ENCODE measurements around the gene C15orf61.
A peak's percentile ranks its signal among the peaks of the same experiment; 100 is the strongest.

Gene C15orf61

GRCh38 chr15:67521029-67521782 lies at the start of gene C15orf61:
Gene C15orf61 (plus strand): TSS chr15:67521131. CDS start chr15:67521249, 118 bp downstream.
- DNase-seq: peak; percentile 90

DNA sequence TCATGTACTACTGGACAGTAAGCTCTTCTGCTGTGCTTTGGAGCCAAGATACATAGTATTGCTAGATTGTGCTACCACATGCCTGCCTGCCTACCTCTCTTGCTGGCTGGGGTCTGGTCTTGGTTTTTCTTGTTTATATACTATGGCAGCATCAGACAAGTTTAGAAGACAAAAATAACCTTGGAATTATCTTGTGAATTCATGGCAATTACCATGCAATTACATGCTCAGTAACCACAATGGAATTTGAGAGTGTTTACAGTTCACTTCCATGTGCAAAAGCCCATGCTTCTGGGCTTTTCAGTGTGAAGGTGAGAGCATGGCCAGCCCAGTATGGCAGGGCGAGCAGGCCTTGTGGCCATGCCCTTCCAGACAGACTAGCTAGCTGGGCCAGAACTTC lies 48.0 kb upstream of the C15orf61 start:
- DNase-seq: no peak

DNA sequence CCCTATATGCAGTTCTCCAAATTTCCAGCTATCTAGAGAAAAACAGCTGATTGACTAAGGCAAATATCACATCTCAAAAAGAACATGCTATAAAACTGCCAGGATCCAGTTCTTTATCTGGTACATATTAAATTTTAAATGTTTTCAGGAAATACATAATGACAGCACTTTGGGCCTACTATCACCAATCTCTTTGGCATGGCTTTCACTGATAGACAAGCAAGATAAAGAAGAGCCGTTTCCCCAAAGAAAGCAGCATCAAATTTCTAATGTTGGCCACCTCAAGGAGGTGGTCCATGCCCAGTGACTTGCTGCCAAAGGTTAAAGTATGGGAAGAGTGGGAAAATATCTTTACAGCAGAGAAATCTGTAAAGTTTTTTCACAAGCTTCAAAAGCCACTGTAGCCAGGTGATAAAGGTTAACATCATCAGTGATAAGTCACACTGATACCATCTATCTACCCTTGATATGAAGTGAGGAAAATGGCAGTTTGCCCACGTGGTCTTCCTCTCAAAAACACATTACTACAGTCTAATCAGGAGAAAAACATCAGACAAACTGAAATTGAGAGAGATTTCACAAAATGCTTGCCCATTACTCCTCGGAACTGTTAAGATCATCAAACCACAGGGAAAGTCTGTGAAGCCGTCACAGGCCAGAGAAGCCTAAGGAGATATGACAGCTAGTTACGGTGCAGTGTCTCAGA lies 46.4 kb upstream of the C15orf61 start:
- no peak for DNase-seq

- DNase-seq: no peak
Measured at GRCh38 chr15:67479781-67480505, 41.0 kb upstream of the C15orf61 start.

- DNase-seq: no peak
Measured at GRCh38 chr15:67480741-67481140, 40.2 kb upstream of the C15orf61 start.

GRCh38 chr15:67481680-67482079 lies 39.3 kb upstream of the C15orf61 start:
- no peak for DNase-seq

DNA sequence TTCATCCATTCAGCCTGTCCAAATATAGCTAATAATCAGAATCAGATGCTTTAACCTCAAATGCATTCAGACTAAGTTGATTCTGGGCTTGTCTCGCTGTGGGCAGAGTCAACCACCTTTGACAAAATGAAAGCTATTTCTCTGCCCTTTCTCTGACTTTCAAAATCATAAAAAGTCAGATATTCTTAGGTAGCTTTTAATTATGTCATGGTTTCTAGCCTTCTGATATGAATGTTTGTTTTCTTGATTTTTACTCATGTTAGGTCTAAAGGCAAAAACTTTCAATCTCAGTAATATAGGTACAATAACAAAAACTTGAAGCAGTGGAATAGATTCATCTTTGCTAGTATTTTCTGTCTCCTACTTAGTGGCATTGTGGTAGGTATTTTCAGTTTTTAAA lies 25.3 kb upstream of the C15orf61 start:
- no peak for DNase-seq

DNA sequence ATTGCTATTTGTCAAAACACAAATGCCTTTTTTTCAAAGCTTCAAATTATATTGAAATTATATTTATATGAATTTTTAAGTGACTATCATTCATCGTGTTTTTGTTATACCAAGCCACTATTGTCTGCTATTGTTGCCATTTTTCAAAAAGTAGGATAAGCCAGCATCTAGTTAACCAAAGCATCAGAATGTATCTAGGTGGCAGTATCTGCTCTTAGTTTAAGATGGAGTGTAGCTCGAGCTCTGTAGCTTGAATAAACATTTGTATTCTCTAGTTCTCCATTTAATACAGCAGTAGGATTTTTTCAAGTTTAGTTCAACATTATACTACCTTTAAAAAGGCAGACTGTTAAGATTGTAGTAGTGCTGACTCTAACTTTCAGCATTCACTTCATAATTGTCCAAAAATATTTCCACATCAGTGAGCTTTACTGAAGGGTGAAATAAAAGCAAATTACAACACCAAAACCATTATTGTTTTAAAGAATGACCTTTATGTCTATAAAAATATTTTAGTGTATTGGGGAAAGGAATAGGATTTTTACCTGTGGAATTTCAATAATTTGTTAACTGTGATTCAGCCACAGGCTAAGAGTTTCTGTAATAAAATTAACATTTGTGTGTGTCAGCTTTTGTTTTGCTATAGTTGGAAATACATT lies 19.6 kb upstream of the C15orf61 start:
- DNase-seq: no peak

DNA sequence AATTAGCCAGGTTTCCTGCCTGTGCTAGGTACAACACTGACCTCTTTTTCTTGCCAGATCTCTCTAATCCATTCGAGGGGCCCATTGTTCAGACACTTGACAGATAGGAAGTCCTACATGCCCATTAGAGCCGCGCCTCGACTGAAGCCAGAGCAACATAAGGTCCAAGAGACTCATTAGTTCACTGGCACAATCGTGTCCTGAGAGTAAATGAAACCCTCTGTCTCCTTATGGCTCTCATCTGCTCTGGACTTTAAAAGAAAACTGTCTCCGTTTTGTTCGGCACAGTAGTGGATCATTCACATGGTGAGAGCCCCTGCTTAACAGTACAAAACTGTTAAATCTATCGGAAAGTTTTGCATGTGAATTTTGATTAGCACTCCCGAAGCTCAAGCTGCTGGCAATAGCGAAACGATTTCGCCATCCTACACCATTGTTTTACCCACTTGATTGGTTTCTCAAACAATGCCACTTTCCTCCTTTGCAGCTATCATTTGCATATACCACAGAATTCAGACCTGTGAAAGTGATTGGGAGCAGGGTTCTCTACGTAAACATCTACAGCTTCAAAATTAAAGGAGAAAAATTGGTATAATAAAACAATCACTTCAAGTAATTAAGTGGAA lies 19.0 kb upstream of the C15orf61 start:
- DNase-seq: no peak

GRCh38 chr15:67504056-67504455 lies 16.9 kb upstream of the C15orf61 start:
- DNase-seq: no peak

DNA sequence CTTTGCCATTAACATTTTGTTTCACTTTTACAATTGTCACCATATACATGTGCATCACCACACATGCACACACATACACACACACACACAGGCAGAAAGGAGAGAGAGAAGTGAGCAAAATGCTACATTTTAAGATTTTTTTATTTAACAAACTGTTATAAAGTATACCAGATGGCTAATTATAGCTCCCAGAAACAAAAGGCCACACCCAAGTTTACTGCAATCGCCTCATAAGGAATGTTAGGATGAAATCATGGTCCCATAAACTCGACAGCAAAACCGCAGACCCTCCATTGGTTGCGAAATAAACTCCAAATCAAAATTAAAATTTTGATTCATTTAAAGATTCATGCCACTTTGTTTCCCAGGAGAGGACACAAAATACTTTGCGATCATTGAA lies 16.1 kb upstream of the C15orf61 start:
- no peak for DNase-seq

DNA sequence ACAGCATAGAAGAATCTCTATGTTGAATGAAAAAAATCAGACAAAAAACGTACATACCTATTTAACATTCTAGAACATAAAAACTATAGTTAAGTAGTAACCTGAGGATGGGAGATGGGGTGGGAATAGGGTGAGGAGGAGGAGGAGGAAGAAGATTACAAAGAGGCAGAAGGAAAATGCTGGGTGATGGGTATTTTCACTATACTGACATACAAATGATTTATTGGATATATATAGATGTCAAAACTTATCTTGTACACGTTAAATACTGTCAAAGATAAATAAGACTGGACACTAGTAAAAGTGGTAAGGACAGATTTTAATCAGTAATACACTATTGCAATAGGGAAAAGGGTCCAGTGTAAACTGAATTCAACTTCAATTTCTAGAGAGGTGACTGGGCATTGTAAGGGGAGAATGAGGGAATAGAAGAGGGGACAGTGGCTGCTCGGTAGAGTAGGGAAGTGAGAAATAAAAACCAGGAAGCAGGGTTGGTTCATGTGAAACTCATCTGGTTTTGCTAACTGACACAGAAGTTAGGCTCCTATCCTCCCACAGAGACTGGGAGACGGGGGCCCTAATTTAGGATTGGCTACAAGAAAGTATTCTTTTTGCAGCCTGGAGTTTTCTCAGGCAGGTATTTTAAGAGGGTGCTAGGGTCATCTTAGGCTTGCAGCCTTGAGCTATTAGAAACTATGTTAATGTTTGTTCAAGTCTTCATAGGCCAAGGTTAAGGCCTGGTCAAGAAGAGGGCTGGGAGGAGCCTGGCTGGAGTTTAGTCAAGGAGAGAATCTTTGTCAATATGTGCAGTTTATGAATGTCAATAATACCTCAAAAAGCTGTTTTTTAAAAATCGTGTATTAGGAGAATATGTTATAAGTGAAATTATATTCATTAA lies 15.0 kb upstream of the C15orf61 start:
- DNase-seq: no peak

GRCh38 chr15:67506775-67507747 lies 13.9 kb upstream of the C15orf61 start:
- no peak for DNase-seq

DNA sequence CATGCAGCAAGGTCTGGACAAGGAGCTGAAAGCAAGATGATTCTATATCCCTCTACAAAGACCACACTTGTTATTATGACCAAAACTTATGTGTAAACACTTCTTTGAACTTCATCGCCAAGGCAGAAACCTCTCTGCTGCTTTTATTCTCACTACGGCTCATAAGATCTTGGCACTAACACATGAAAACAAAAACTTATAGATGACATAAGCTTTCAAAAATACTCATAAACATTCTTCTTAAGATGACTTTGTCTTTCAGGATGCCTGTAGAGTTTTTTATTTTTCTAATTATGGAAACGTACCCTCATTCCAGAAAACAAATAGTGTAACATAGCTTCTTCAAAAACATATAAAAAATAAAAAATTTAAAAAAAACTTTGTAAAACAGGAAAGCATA lies 12.5 kb upstream of the C15orf61 start:
- DNase-seq: no peak

DNA sequence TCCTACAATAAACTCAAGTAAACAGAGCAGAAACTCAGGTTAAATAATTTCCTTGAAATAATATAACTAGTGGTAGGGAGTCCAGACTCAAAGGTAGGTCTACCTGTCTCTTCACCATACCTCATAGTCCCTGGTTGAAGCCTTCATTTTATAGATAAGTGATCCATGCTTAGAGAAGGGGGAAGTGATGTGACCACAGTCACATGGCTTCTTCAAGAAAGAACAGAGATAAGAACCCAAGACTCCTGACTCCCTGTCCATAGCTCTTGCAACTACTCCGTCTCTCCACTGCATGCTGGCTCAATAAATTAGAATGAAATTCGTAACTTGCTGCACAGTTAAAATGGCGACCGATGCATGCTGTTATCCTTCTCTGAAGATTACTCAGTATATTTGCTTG lies 11.0 kb upstream of the C15orf61 start:
- no peak for DNase-seq

GRCh38 chr15:67510597-67511190 lies 10.2 kb upstream of the C15orf61 start:
- DNase-seq: no peak

- DNase-seq: no peak
Measured at GRCh38 chr15:67511606-67512005, 9.3 kb upstream of the C15orf61 start.

GRCh38 chr15:67512140-67512539 lies 8.8 kb upstream of the C15orf61 start:
- DNase-seq: no peak

DNA sequence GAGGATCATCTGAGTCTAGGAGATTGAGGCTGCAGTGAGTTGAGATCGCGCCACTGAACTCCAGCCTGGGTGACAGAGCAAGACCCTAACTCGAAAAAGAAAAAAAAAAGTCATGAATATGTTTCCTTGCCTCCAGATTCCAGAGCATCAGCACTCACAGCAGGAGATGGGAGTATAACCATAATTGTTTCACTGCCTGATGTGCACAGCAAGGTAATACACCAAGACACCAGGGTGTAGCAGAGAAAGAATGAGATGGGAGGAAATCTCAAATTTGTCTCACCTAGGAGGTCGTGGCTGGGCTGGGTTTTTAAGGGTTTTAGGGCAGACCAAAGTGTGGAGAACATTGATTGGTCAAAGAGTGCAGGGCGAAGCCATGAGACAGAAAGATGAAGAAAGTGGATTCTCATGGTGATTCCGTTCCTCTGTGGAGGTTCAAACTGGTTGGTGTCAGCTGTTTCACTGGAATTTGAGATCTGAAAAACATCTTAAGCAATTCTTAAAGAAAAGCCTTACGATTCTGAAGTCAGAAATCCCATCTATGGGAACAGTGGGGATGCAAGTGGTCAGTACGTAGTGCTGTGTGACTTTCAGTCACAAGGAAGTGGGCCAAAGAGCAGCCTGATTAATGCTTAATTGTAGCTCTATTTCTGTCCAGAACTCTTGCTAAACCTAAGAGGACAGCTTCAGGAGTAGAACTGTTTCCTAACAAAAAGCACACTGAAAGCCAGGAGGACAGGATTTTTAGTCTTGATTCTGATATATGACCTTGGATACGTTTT lies 7.8 kb upstream of the C15orf61 start:
- no peak for DNase-seq
